SK-N-SH treated with all-trans-retinoic acid at 6 μM for 48 hours (cell line): ENCODE data around the gene PAOX.
"Not testable (repeated sequence)": the region's sequence is repeated elsewhere in the genome, so short reads cannot be mapped to it uniquely, and the experiment has no call there.

Experiments used
- ATAC-seq: fragments of 200-7000 bp; cut with Tn5 transposase; 3 replicates; pipeline ENCODE4 v1.9.1; 2020; ENCODE audit warnings: mild to moderate bottlenecking, moderate library complexity
- ARNTL ChIP-seq: fragments of 450-650 bp; formaldehyde crosslinking; IDR thresholded peaks from 2 replicates; pipeline ENCODE4 v1.5.0; 2020; ENCODE audit warnings: low read depth, mild to moderate bottlenecking, moderate library complexity, borderline replicate concordance
- CSDC2 ChIP-seq: fragments of 250-450 bp; sonication (Bioruptor Pico); IDR thresholded peaks from 2 replicates; pipeline ENCODE4 v1.5.0; 2020; ENCODE audit warnings: mild to moderate bottlenecking, moderate library complexity
- GLIS3 ChIP-seq: fragments of 250-450 bp; sonication (Bioruptor Pico); IDR thresholded peaks from 2 replicates; pipeline ENCODE4 v1.5.0; 2020; ENCODE audit warnings: mild to moderate bottlenecking, moderate library complexity
- ISL1 ChIP-seq: fragments of 250-450 bp; sonication (Bioruptor Pico); IDR thresholded peaks from 2 replicates; pipeline ENCODE4 v2.1.2; 2022; ENCODE audit warnings: mild to moderate bottlenecking, moderate library complexity
- OSR1 ChIP-seq: fragments of 250-450 bp; sonication (Bioruptor Pico); IDR thresholded peaks from 2 replicates; pipeline ENCODE4 v1.8.0; 2022; ENCODE audit warnings: moderate library complexity, mild to moderate bottlenecking, inconsistent platforms
- PPARA ChIP-seq: fragments of 250-450 bp; sonication (Bioruptor Pico); IDR thresholded peaks from 2 replicates; pipeline ENCODE4 v1.5.0; 2020; ENCODE audit warnings: mild to moderate bottlenecking, borderline replicate concordance
- RARB ChIP-seq: fragments of 250-450 bp; sonication (Bioruptor Pico); IDR thresholded peaks from 2 replicates; pipeline ENCODE4 v1.8.0; 2021; ENCODE audit warnings: mild to moderate bottlenecking, moderate library complexity
- SNAI2 ChIP-seq: fragments of 250-450 bp; sonication (Bioruptor Pico); IDR thresholded peaks from 2 replicates; pipeline ENCODE4 v1.5.0; 2020; ENCODE audit warnings: mild to moderate bottlenecking, moderate library complexity
- ZFP3 ChIP-seq: fragments of 250-450 bp; sonication (Bioruptor Pico); IDR thresholded peaks from 2 replicates; pipeline ENCODE4 v1.5.0; 2020; ENCODE audit warnings: mild to moderate bottlenecking, moderate library complexity
- ZFP30 ChIP-seq: fragments of 450-650 bp; formaldehyde crosslinking; IDR thresholded peaks from 2 replicates; pipeline ENCODE4 v1.5.0; 2022; ENCODE audit warnings: mild to moderate bottlenecking, moderate library complexity
- ZNF8 ChIP-seq: fragments of 450-650 bp; formaldehyde crosslinking; IDR thresholded peaks from 2 replicates; pipeline ENCODE4 v1.5.0; 2020; ENCODE audit warnings: mild to moderate bottlenecking, moderate library complexity
- TF ChIP-seq, protein P1 (sequence below): fragments of 250-450 bp; sonication (Bioruptor Pico); IDR thresholded peaks from 2 replicates; pipeline ENCODE4 v1.5.0; 2020; ENCODE audit warnings: mild to moderate bottlenecking, moderate library complexity
- TF ChIP-seq, protein P2 (sequence below): fragments of 250-450 bp; sonication (Bioruptor Pico); IDR thresholded peaks from 2 replicates; pipeline ENCODE4 v1.5.1; 2020; ENCODE audit warnings: low read depth, mild to moderate bottlenecking, moderate library complexity
- TF ChIP-seq, protein P3 (sequence below): fragments of 250-450 bp; sonication (Bioruptor Pico); IDR thresholded peaks from 2 replicates; pipeline ENCODE4 v1.8.0; 2021; ENCODE audit warnings: low read depth, mild to moderate bottlenecking, moderate library complexity, borderline replicate concordance
- TF ChIP-seq, protein P4 (sequence below): fragments of 250-450 bp; sonication (Bioruptor Pico); IDR thresholded peaks from 2 replicates; pipeline ENCODE4 v1.8.0; 2020; ENCODE audit warnings: mild to moderate bottlenecking, moderate library complexity, borderline replicate concordance

The PAOX gene

DNA sequence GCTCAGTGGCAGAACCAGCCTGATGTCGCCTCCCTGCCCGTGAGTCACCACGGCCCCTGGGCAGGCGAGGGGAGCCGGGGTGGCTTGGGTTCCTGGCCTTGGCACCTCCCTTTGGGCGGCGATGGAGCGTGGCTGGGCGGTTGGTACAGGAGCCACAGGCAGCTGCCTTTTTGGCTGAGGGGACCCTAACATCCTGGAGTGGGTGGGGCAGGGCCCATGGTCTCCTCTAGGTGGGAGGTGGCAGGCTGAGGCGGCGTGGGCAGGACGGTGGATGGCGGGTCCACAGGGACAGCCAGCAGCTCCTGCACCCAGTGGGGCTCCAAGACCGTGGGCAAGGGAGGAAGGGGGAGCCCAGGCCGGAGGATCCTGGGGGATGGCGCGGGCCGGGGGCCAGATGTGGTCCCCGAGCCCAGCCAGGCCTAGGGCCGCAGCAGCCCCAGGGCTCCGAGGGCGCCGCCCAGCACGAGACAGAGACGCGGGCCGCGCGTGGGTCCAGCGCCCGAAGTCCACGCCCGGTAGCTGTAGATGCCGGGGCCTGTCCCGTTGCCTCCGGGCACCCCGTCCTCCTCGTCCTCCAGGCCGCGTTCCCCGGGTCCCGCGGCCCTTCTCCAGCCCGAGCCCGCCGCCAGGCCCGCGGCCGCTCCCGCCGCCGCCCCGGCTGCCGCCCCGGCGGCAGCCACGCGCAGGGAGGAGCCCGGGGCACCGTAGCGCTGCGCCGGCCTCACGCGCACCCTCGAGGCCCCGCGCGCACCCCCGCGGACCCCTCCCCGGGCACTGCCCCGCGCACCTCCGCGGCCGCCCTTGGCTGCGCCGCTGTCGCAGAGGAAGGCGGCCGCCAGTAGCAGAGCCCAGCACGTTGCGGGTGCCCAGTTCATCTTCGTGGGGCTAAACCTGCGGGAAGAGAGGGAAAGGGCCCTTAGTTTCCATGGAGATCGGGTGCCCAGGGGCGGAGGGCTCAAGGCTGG lies 44.0 kb downstream of the PAOX start:
- TF ChIP-seq ZFP3: no peak
- no peak for TF ChIP-seq SNAI2 (CRISPR knock-in tag)
- no peak for TF ChIP-seq ARNTL (CRISPR knock-in tag)
- TF ChIP-seq, protein P1, sequence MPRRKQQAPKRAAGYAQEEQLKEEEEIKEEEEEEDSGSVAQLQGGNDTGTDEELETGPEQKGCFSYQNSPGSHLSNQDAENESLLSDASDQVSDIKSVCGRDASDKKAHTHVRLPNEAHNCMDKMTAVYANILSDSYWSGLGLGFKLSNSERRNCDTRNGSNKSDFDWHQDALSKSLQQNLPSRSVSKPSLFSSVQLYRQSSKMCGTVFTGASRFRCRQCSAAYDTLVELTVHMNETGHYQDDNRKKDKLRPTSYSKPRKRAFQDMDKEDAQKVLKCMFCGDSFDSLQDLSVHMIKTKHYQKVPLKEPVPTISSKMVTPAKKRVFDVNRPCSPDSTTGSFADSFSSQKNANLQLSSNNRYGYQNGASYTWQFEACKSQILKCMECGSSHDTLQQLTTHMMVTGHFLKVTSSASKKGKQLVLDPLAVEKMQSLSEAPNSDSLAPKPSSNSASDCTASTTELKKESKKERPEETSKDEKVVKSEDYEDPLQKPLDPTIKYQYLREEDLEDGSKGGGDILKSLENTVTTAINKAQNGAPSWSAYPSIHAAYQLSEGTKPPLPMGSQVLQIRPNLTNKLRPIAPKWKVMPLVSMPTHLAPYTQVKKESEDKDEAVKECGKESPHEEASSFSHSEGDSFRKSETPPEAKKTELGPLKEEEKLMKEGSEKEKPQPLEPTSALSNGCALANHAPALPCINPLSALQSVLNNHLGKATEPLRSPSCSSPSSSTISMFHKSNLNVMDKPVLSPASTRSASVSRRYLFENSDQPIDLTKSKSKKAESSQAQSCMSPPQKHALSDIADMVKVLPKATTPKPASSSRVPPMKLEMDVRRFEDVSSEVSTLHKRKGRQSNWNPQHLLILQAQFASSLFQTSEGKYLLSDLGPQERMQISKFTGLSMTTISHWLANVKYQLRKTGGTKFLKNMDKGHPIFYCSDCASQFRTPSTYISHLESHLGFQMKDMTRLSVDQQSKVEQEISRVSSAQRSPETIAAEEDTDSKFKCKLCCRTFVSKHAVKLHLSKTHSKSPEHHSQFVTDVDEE (CRISPR knock-in tag): no peak
- TF ChIP-seq RARB: no peak
- TF ChIP-seq ZNF8 (CRISPR knock-in tag): no peak
- no peak for TF ChIP-seq GLIS3
- TF ChIP-seq, protein P2, sequence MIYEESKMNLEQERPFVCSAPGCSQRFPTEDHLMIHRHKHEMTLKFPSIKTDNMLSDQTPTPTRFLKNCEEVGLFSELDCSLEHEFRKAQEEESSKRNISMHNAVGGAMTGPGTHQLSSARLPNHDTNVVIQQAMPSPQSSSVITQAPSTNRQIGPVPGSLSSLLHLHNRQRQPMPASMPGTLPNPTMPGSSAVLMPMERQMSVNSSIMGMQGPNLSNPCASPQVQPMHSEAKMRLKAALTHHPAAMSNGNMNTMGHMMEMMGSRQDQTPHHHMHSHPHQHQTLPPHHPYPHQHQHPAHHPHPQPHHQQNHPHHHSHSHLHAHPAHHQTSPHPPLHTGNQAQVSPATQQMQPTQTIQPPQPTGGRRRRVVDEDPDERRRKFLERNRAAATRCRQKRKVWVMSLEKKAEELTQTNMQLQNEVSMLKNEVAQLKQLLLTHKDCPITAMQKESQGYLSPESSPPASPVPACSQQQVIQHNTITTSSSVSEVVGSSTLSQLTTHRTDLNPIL: no peak
- TF ChIP-seq, protein P3, sequence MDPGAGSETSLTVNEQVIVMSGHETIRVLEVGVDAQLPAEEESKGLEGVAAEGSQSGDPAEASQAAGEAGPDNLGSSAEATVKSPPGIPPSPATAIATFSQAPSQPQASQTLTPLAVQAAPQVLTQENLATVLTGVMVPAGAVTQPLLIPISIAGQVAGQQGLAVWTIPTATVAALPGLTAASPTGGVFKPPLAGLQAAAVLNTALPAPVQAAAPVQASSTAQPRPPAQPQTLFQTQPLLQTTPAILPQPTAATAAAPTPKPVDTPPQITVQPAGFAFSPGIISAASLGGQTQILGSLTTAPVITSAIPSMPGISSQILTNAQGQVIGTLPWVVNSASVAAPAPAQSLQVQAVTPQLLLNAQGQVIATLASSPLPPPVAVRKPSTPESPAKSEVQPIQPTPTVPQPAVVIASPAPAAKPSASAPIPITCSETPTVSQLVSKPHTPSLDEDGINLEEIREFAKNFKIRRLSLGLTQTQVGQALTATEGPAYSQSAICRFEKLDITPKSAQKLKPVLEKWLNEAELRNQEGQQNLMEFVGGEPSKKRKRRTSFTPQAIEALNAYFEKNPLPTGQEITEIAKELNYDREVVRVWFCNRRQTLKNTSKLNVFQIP (CRISPR knock-in tag): no peak
- no peak for TF ChIP-seq PPARA (CRISPR knock-in tag)
- TF ChIP-seq OSR1 (CRISPR knock-in tag): no peak
- TF ChIP-seq, protein P4, sequence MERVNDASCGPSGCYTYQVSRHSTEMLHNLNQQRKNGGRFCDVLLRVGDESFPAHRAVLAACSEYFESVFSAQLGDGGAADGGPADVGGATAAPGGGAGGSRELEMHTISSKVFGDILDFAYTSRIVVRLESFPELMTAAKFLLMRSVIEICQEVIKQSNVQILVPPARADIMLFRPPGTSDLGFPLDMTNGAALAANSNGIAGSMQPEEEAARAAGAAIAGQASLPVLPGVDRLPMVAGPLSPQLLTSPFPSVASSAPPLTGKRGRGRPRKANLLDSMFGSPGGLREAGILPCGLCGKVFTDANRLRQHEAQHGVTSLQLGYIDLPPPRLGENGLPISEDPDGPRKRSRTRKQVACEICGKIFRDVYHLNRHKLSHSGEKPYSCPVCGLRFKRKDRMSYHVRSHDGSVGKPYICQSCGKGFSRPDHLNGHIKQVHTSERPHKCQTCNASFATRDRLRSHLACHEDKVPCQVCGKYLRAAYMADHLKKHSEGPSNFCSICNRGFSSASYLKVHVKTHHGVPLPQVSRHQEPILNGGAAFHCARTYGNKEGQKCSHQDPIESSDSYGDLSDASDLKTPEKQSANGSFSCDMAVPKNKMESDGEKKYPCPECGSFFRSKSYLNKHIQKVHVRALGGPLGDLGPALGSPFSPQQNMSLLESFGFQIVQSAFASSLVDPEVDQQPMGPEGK (CRISPR knock-in tag): no peak
- no peak for TF ChIP-seq CSDC2 (CRISPR knock-in tag)
- no peak for TF ChIP-seq ISL1 (CRISPR knock-in tag)
- no peak for TF ChIP-seq ZFP30
- TF ChIP-seq, all 23 proteins: peak for 0
- ATAC-seq: peak; percentile 17

DNA sequence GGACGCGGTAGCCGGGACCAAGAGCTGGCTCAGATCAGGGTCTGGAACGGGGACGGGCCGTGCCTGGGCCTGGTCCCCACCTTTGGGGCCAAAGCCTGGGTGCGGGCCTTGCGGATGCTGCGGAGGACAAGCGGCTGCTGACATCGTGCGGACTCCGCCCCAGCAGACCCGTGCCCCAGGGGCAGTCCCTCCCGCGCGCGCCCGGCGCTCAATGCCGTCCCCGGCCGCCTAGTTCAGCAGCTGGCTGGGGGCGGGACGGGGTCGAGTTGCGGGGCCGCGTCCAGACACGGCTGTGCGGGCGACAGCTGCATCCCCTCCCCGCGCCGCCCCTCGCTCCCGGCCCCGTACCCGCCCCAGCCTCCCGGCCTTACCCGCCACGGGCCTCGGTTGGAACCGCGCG lies 45.0 kb downstream of the PAOX start:
- peak; percentile 44 for ATAC-seq

DNA sequence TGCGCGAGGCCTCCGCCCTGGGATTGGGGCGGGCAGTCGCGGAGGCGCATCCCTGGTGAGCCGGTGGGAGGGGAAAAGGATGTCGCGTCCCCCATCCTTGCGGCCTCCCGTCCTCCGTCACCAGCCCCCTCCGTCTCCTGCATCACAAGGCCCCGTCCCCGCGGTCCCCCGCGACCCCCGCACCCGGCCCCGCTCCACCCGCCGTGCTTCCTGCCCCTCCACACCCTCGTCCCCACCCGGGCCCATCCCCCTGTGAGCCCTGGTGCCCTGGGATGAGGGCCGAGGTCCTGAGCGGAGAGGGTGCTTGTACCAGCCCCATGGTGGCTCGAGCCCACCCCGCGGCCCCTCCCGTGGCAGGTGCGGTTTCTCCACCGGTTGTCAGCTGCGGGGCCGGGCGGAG lies 45.5 kb downstream of the PAOX start, which contains the start of gene SPRN:
SPRN (minus strand) TSS at position 25 of the 400 bp plus-strand sequence. CDS start 944 bp downstream, outside the sequence.
- ATAC-seq: not testable (repeated sequence)

DNA sequence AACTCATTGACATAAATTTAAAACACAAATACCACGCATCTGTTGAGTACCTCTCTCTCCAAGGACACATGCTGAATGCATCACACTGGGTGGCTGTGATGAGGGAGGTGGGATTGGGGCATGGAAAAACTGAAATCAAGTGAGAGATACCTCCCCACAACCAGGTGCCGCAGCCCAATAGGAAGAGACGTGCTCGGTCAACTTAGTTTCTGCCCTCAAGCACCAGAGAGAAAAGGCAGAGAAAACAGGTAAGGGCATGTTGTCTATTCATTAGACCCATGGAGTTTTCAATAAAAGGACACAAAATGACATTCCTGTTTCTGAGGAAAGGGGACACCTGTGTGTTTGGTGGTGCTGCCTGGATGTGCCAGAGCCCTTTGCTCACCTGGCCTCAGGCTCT lies 50.5 kb downstream of the PAOX start:
- not testable (repeated sequence) for ATAC-seq

DNA sequence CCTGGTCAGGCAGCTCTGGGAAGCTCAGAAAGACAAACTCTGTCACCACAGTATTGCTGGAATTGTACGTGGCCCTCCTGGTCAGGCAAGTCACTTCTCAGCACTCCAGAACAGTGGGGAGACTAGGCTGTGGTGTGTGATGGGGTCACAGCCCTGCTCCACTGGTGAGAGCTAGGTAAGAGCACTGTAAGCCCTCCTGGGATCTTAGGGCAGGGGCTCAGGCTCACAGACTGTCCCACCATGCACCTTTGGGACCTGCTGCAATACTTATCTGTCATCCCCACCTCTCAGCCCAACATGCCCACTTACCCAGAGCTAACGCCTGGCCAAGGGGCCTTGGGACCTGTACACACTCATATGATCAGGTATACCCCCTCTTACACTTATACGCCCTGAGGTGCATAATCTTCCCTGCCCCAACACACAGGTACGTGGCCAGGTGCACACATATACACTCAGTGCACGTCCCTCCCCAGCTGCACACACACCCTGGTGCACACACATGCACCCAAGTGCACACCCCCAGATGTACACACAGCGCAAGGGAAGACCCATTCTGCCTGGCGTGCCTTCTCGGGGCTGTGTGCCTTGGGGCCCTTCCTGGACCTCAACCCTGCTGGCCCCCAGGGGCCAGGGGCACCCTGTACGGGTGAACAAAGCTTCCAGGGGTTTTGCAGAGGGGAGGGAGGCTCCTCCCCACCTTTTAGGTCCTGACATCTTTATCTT lies 53.0 kb downstream of the PAOX start:
- peak; percentile 45 for ATAC-seq

DNA sequence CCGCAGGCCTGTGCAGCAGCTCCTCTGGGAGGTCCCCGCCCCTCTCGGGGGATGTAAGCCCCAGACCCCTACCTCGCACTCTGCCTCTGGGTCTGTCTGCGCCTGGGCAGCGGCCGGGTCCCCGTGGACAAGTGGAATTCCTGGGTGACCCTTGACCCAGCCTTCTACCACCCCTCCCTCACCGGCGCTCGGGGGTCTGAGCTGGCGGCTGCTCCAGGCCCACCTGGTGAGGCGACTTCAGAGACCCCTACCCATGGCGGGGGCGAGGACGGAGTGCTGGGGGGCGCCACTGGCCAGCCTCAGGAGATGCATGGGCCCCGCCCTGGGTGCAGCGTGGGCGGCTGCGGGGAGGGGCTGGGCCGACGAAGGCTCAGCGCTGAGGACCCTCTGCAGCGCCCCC lies 53.7 kb downstream of the PAOX start:
- peak; percentile 27; the same call in 2 of the 3 replicates for ATAC-seq
